ENCODE results near the gene SACS. TPM values are rescaled to one million over a fixed set of nuclear protein-coding genes. Genes with fewer than 3 reads are reported as not detected.

SACS gene
- total and polyA plus RNA-seq, 2 donors (not counting 3 experiments of a cell fraction or from before 2014, with no cell fraction given), result 14.8 to 72.7 TPM

DNA sequence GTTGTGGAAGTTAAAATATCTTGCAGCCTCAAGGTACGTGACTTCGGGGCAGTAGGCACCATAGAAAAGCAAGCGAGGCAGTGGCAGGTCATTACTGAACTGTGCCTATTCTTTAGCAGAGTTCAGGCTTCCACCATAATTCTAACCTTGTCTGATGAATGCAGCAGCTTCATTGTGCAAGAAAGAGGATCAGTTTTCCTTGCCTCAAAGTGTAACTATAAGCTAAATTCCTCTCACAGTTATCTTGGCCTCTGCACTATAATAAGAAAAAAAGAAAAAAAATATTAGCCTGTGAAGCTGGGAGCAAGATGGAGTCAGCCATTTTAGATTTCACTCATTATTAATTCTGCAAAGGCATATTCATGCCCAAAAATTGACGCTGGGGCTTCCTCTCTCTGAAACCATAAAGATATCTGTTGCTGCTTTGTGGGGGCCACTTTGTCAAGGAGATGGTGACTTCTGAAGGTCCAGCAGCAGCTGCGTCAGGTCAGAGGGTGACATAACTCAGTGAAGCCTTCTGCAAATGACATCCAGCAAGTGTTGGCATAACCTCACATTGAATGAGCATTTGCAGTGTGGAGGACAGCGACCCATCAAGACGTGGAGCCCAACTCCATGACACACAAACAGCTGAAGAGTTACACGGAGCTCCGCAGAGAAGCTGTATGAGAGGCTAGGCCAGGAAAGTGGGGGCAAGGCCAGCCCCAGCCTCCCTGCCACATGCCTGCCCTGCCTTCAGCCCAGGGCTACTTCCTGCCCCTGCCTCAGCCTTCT is 23.1 kb upstream of the SACS start:
- H3K4me2 ChIP-seq (ENCODE audit: insufficient read depth, low read length), result no peak overlapping the region
- dilution Hi-C loops (cut with MboI; ENCODE audit: extremely low pct_ligation_motif_present, low sequenced_read_pairs) (no loop called here), intact Hi-C loops (cut with micrococcal nuclease) (no loop called here)
- H3K4me3 ChIP-seq (replicated peaks in 1 of 3; ENCODE audit: insufficient read depth in 1 of 3, low read depth in 1 of 3, low read length in 3 of 3), result no peak overlapping the region
- peaks cover 0 to 3% of the 10 kb centered on the region in 2 experiments for H3K27me3 ChIP-seq (ENCODE audit: control insufficient read depth in 2 of 2, insufficient read depth in 2 of 2, low read length in 2 of 2)
- FAIRE-seq, result no peak
- no peak for DNase-seq (ENCODE audit: low read depth, low spot score)
- no TSS peak for BruUV-seq (replicated peaks)
- H4K20me1 ChIP-seq (replicated peaks; ENCODE audit: control insufficient read depth, extremely low read depth, insufficient read depth, low read length), result no peaks in the 10 kb centered on the region
- H3K79me2 ChIP-seq (ENCODE audit: control insufficient read depth, insufficient read depth, low read length), result no peaks in the 10 kb centered on the region
- no peak overlapping the region for H3K27ac ChIP-seq (ENCODE audit: insufficient read depth, low read depth, low read length)
- ChIA-PET POLR2A (no interaction called here), CTCF (no interaction called here)
- H3K4me1 ChIP-seq (ENCODE audit: control insufficient read depth, extremely low read depth, insufficient read depth, low read length), result no peaks in the 10 kb centered on the region
- no peak overlapping the region for H2AFZ ChIP-seq (ENCODE audit: low read depth, low read length)
- no peaks in the 10 kb centered on the region for H3K9me1 ChIP-seq (replicated peaks; ENCODE audit: control insufficient read depth, extremely low read depth, insufficient read depth, low read length)
- TF ChIP-seq FOS (IDR thresholded peaks at IDR 0.05; ENCODE audit: borderline replicate concordance, insufficient read depth, low read length), result no peak
- TF ChIP-seq POLR2AphosphoS5 (IDR thresholded peaks at IDR 0.05; ENCODE audit: insufficient read depth, low read depth, low read length), result no peak
- no peak for TF ChIP-seq JUN (IDR thresholded peaks at IDR 0.05; ENCODE audit: borderline replicate concordance, insufficient read depth, insufficient read length, low read depth)
- TF ChIP-seq POLR2A (IDR thresholded peaks at IDR 0.05; ENCODE audit: low read depth, low read length), result no peak
- TF ChIP-seq, protein P1, sequence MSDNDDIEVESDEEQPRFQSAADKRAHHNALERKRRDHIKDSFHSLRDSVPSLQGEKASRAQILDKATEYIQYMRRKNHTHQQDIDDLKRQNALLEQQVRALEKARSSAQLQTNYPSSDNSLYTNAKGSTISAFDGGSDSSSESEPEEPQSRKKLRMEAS (IDR thresholded peaks at IDR 0.05; ENCODE audit: insufficient read depth, insufficient read length), result no peak
- TF ChIP-seq, protein P2, sequence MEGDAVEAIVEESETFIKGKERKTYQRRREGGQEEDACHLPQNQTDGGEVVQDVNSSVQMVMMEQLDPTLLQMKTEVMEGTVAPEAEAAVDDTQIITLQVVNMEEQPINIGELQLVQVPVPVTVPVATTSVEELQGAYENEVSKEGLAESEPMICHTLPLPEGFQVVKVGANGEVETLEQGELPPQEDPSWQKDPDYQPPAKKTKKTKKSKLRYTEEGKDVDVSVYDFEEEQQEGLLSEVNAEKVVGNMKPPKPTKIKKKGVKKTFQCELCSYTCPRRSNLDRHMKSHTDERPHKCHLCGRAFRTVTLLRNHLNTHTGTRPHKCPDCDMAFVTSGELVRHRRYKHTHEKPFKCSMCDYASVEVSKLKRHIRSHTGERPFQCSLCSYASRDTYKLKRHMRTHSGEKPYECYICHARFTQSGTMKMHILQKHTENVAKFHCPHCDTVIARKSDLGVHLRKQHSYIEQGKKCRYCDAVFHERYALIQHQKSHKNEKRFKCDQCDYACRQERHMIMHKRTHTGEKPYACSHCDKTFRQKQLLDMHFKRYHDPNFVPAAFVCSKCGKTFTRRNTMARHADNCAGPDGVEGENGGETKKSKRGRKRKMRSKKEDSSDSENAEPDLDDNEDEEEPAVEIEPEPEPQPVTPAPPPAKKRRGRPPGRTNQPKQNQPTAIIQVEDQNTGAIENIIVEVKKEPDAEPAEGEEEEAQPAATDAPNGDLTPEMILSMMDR (IDR thresholded peaks at IDR 0.05; ENCODE audit: extremely low read depth in 1 of 2, insufficient read depth in 1 of 2, low read depth in 1 of 2, low read length in 2 of 2), result no peak
- no peak for TF ChIP-seq MYC (IDR thresholded peaks at IDR 0.05; ENCODE audit: low read depth, low read length)
- no peak for TF ChIP-seq GATA2 (IDR thresholded peaks at IDR 0.05; ENCODE audit: insufficient read depth, insufficient read length, low read depth, low read length)
- H3K9me3 ChIP-seq (replicated peaks; ENCODE audit: control insufficient read depth, insufficient read depth, low read length), result no peaks in the 10 kb centered on the region
- H3K9ac ChIP-seq (replicated peaks; ENCODE audit: extremely low read depth, insufficient read depth, low read length), result no peak overlapping the region
- H3K36me3 ChIP-seq (ENCODE audit: control insufficient read depth in 2 of 2, extremely low read depth in 1 of 2, insufficient read depth in 2 of 2, low read length in 2 of 2), result no peaks in the 10 kb centered on the region
